GM19438 (cell line): Measurements from ENCODE around the gene ANKRA2.
"Not testable (repeated sequence)": the region's sequence is repeated elsewhere in the genome, so short reads cannot be mapped to it uniquely, and the experiment has no call there.

Source experiments
- ATAC-seq: cut with Tn5 transposase; IDR thresholded peaks from one replicate; pipeline ENCODE4 v1.9.1; 2021; ENCODE audit warnings: low read depth; ENCODE audit not compliant: unreplicated experiment

The ANKRA2 gene

DNA sequence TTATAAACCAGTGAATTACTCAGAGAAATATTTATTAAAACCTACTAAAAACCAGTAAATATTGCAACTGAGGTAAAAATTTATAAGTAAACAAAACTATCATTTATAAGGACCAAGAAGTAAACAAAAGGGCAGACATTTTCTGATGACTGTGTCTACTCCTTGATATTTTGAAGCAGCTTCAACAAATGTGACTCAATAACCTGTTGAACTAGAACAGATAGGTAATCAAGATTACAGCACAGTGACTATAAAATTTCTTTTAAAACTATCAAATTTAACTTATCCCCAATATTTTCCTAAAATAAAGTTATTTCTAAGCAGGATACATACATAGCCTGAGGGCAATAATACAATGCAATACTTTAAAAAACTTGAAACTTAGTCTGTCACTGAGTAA lies 12.8 kb downstream of the ANKRA2 start:
- no peak for ATAC-seq

DNA sequence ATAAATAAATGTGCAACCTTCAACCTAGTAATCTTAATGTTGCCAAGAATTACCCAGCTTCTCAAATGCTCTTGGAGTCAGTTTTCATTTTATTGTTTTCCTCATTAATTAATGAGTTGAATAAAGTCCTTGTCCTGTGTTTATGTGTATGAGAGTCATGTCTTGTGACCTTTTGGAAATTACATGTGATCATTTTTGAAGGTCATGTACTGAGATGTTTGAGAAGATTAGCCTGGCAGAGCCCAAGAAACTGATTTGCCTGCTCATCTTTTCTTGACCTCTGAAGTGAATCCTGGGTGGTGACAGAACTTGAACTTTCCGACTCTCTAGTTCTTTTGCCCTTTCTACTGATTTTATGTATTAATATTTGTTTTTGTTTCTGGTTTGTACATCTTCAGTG lies 15.4 kb downstream of the ANKRA2 start:
- ATAC-seq, result no peak

DNA sequence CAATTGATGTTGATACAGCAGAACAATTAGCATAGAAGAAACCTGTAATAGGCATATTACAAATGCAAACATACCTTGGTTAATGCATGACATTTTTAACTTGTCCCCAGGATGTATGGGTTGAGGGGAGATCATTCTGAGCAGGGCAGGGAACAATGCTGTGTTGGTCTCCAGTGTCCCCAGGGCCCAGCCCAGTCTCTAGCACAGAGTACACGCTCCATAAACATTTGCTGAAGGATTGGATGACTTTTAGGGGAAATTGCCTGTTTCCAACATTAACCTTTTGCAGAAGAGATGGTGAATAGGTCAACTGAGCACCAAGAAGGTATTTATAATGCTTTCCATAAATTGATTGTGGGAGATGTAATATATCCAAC lies 20.0 kb downstream of the ANKRA2 start:
- no peak for ATAC-seq

DNA sequence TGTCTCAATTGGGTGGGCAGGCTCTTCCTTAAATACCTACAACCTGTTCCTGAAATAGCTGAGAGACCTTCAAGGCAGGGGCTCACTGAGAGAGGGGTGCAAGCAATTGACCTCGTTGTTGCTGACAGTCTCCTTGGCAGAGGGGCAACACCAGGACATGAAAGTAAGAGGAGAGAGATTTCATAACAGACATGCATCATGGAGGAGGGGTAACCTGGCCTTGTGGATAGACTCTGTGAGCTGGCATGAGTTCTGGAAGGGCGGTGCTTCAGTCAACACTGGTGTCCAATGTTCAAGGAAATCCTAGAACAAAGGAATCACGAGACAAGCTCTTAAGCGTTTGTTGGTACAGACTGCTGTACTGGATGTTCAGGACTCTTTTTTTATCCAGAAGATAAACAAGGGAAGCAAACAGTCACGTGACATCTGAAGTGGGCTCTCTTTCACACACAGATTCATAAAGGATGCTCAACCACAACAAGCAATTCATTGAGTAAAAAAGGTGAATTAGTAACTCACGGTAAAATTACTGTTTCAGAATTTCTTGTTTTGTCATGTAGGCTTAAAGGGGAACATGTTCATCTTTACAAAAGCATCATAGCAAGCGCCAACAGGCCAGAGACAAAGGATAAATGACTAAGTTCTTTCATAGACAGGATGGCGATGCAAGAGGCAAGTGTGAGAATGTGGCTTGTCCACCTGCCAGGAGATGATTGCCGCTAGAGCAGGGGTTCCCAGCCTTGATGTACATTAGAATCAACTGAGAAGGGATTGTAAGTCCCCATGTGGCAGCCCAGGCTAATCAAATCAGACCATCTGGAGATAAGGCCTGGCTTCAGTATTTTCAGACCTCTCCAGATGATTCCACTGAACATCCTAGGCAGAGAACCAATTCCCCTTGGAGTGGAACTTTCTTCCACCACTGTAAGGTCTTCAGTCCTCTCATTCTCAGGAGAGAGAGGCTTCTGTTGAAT lies 20.7 kb downstream of the ANKRA2 start:
- ATAC-seq, result no peak

DNA sequence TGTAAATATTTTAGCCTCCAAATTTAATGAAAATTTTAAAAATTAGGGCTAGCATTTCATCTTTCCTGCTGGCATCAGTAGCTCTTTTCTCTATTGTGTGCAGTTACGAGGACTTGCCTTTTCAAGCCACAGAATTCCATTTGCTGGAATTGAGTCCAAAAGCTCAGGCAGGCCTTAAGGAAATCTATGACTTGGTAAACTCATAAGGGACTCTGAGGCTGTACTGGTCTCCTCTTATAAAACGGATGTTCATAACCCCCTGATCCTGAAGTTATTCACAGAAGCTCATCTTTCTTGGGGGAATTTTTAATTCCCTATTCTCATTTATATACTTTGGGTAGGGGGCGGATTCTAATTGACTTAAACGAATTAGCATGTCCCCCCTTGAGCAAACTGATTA lies 23.4 kb downstream of the ANKRA2 start:
- no peak for ATAC-seq

DNA sequence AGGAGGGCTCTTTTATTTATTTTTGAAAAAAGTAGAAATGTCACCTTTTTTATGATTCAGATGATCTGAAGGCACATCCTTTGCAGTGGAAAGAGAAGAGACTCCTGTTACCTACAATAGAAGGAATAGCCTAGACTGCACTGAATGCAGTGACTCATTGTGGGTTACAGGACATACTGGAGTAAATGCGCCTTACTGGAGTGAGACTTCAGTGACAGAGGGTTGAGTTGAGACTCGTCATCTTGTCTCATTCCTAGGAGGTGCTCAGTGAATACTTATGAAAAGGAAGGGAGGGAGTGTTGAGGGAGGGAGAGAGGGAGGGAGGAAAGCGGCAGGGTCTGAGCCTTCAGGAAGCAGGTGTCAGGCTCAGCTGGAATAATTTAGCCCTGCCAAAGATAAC lies 25.2 kb downstream of the ANKRA2 start:
- no peak for ATAC-seq

DNA sequence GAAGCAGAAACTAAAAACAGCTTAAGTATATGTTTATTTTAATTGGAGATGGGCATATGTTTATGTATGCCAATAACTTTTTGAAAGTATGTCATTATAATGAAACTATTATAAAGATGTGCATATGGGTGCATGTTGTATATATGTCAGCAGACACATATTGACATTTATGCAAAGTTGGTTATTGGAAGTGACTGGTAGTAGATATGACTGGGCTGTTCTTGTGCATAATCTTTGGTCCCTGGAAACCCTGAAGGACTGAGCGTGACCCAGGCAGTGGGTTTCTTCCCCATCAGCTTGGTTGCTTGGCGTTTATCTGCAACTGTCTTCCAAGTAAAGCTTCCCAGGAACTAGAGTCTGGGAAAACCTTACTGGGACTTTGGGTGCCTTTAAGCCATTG lies 25.7 kb downstream of the ANKRA2 start:
- no peak for ATAC-seq

DNA sequence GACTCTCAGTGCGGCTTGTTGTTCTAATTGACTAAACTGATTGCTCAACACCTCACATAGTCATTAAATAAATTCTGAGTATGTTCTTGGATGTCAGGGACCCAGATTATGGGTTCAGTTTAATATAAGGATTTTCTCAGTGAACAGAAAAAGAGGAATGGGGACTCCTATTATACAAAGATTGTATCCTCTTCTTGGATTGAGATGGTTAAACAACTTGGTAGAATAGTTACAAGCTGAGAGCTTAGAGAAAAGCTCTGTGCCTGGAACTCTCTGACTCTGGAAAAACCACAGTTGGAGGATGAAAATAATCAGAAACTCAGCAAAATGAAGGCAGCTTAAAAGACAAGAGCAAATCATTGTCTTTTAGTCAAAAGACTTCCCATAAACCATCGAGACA lies 30.5 kb downstream of the ANKRA2 start:
- no peak for ATAC-seq

DNA sequence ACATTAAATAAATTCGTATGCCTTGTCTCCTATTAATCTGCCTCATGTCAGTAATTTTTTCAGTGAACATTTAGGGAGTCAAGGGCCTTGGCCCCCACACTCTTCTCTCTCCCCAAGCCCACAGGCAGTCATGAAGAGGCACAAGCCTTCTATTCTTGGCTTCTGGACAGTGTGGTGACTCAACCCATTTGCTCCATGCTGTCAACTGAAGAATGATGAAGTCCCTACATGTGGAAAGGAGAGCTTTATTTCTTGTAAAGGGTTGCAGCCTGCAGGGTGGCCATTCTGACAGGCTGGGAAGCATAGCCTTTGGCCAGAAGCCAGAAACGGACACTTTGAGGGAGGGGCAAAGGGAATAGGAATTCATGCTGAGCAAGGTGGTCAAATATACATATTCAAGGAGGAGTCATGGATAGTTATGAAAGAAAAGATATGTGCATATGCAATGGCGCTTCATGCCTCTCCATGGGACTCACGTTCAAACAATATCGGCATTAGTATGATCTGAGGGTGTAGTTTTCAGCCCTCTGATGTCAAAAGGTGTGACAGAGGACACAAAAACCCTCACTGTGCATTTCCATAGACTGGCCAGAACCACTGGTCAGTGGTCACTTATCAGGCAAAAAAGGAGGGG lies 31.3 kb downstream of the ANKRA2 start:
- no peak for ATAC-seq

DNA sequence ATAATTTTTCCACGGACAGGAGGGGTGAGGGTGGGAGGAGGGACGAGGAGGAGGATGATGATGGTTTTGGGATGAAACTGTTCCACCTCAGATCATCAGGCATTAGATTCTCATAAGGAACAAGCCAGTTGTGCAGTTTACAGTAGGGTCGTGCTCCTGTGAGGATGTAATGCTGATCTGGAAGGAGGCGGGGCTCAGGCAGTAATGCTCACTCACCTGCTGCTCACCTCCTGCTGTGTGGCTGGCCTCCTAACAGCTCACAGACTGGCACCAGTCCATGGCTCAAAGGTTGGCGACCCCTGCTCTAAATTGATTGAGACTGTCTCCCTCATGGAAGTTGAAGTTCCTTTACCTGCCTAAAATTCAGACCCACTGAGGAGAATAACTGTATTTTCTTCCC lies 33.2 kb downstream of the ANKRA2 start:
- no peak for ATAC-seq

DNA sequence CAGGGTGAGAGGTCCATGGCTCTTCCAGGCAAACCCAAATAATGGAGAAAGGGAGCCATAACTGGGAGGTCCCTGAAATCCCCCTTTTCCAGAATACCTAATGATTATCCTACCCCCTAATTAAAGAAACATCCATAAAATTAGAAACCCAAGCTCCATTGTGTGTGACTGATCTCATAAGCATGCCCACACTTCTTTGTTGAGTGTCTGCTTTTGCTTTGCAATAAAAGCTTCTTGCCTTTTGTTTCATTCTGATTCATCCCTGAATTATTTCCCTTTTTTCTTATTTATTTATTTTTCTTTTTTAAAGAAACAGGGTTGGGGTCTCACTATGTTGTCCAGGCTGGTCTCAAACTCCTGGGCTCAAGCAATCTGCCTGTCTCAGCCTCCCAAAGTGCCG lies 34.1 kb downstream of the ANKRA2 start:
- ATAC-seq, result no peak

DNA sequence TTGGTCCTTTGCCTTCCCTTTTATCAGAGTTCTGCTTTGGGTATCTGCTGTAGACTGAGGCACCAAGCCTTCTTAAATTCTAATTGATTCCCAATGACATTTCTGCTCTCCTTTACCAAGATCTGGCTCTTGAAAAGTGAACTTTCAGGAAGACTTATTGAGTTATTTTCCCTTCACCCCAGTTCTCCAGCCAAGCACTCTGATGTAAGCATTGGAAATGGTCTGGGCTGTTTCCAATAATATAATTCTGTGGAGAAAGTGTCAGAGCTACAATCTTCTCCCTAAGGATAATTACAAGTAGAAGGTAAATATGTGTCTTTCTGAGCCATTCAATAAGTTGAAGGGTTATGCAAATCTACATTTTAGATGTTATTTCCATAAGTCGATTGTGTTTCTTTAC lies 36.4 kb downstream of the ANKRA2 start:
- ATAC-seq, result no peak

DNA sequence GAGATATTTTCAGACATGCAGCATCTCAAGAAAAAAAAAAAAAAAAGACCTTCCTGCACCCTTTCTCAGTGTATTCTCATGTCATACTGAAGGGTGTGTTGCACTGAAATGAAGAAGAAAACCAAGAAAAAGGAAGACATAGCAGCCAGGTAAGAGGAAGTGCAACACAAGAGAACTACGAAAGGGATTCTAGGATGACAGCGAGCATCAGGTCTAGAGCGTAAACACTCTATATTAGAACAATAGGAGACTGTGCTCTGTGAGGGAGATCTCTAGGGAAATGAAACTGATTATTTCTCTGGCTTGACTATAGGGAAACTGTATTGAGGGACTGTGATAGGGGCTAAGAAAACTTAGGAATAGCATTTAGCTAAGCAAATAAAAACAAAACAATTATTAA lies 37.2 kb downstream of the ANKRA2 start:
- no peak for ATAC-seq

DNA sequence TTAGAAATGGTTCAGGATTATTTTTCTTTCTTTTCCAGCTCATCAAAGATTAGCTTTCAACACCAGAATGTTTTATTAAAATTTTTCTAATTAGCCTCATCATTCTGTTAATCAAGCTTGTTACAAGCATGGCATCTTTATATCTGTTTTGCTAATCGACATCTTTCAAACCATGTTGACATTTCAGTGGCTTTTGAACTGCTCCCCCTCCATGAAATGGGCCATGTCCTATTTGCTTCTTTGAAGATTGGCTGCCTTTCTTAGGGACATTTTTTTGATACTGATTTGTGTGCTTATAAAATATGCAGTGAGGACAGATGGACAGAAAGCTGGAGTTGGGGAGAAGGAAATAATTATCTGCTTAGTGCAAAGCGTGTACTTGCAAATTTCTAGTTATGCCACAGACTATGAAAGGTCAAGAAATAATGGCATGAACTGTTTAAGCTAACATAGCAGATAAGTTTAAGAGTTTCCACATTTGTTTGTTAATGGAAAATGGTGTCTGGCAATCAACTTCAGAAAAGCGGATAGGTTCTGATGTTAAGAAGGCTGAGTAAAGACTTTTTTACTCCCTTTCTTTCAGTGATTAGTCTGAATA lies 39.7 kb downstream of the ANKRA2 start:
- no peak for ATAC-seq

DNA sequence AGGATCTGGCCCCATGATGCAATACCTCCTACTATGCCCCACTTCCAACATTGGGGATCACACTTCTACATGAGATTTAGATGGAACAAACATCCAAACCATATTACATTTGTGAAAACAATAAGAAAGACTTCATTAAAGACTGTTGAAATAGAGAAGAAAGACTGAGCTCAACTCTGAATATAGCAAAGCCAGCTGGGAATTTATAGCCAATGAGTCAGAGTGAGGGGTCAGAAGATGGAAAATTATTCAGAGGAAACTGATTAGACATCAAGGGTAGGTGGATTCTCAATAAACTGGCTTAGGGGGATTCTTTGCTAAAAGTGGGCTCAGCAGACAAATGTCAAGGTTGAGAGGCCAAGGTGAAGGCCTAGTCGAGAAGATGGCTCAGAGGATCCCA lies 41.6 kb downstream of the ANKRA2 start:
- ATAC-seq, result no peak

DNA sequence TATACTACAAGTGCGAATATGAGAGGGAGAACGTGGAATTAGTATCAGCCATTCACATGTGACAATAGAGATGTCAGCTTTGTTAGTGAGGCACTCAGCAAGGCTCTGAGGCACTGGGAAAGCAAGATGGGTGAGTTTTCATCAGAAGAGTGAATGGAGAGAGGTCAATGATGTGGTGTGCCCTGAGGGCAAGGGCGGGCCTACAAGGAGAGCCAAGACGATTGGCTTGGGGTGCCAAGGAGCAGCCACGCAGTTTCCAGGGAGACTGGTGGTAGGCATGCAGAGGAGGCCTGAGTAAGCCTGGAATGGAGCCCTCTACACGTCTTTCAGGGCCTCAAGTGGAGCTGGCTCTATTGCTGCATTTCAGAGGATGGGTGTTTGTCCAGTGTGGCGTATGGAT lies 42.5 kb downstream of the ANKRA2 start:
- no peak for ATAC-seq

DNA sequence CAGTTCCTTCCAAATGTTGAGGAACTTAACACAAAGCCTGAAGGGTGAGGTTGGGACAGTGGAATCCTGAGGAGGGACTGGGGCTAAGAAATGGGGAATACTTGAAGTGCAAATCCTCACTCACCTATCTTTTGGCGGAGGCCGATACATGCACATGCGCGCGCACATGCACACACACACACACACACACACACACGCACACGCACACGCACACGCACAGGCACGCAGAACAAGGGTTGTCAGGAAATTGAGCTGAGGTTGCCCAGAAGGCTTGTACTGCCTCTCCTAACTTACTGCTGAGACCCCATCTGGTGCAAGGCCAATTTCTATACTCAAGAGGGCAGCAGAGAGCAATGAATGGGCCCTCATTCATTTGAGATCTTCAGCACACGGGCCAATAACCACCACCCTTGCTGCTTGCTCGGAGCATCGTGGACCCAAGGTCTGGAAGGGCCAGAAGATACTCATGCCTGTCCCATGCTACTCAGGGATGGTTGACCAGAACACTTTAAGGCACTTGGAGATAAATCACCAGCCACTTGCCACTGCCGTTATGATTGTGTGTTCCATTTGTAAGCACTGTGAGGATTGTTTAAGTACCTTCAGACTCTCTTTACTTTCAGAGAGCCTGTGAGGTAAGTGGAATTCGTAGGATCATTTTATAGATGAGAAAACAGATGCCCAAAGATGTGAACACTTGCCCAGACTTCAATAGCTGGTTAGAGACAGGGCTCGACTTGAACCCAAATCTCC lies 45.7 kb downstream of the ANKRA2 start:
- ATAC-seq, result peak; percentile 95

DNA sequence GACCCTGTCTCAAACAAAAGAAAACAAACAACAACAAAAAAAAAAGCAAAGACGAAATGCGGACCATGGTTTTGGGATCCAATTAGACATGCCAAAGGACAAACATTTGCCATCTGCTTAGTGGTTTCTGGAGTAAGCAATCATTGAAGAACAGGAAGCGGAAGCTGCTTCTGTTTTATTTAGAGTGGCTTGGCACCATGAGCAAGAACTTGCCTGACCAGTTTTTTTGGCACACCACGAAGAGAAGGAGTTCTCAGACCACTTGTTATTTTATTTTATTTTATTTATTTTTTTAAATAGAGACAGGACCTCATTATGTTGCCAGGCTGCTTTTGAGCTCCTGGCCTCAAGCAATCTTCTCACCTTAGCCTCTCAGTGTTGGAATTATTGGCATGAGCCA lies 50.2 kb downstream of the ANKRA2 start:
- no peak for ATAC-seq

DNA sequence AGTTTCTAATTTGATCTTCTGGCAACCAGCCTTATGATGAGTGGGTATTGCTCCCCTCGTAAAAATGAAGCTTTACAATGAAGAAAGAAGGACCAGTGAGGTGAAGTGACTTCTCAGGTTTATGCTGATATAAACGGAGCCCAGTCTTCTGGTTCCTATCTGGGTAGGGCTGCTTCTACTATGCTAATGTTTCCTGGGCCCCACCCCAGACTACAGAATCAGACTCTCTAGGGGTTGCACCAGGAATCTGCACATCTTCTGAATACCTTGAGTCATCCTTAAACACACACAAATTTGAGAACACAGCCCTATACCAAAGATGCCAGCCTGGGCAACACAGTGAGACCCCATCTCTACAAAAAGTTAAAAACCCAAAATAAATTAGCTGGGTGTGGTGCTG lies 51.0 kb downstream of the ANKRA2 start:
- no peak for ATAC-seq

DNA sequence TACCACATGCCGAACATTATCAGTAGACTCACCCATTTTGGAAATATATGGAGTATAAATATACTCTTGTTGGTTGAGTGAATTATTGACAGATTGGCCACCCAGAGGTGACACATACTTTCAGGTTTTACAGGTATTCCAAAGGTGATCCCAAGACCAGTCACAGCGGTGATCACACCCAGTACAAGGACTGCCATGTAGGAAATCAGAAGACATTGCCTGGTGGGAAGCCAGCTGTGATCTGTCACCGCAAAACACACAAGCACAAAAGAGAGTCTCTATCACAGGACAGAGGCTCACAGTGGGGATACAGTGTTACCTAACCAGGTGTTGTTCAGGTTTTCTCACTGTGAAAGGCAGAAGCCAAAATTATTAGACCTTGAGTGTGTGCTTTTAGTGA lies 51.4 kb downstream of the ANKRA2 start:
- no peak for ATAC-seq

DNA sequence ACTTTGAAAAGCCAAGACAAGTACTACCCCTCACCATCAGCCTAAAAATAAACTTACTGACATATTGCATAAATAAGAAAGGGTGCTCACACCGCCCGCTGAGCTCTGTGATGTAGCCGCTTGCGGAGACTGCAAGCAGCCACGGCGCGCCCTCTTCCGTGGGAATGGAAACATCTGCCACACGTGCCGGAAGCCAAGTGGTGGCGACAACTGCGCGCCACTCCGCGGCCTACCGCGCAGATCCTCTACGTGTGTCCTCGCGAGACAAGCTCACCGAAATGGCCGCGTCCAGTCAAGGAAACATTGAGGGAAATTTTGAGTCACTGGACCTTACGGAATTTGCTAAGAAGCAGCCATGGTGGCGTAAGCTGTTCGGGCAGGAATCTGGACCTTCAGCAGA lies 56.9 kb downstream of the ANKRA2 start:
- ATAC-seq, result not testable (repeated sequence)
